GM18519 (cell line): Measurements from ENCODE around the gene EFCC1.

Source experiments
- ATAC-seq: cut with Tn5 transposase; IDR thresholded peaks from one replicate; pipeline ENCODE4 v1.9.1; 2021; ENCODE audit warnings: mild to moderate bottlenecking, moderate library complexity; ENCODE audit not compliant: unreplicated experiment, low FRiP score

Gene EFCC1

GRCh38 chr3:129028866-129029265 lies 27.8 kb downstream of the EFCC1 start:
- no peak for ATAC-seq

GRCh38 chr3:129030611-129031010 lies 29.5 kb downstream of the EFCC1 start:
- no peak for ATAC-seq

- no peak for ATAC-seq
Measured at GRCh38 chr3:129031476-129032215, 30.5 kb downstream of the EFCC1 start.

GRCh38 chr3:129032716-129033115 lies 31.6 kb downstream of the EFCC1 start:
- ATAC-seq = no peak

- no peak for ATAC-seq
Measured at GRCh38 chr3:129033151-129033550, 32.0 kb downstream of the EFCC1 start.

- no peak for ATAC-seq
Measured at GRCh38 chr3:129033633-129034321, 32.7 kb downstream of the EFCC1 start.

- no peak for ATAC-seq
Measured at GRCh38 chr3:129034642-129035041, 33.5 kb downstream of the EFCC1 start.

- ATAC-seq = no peak
Measured at GRCh38 chr3:129035360-129036221, 34.5 kb downstream of the EFCC1 start.

GRCh38 chr3:129036222-129037092 lies 35.4 kb downstream of the EFCC1 start:
- ATAC-seq = no peak

GRCh38 chr3:129037093-129037419 lies 36.0 kb downstream of the EFCC1 start:
- ATAC-seq = no peak

- no peak for ATAC-seq
Measured at GRCh38 chr3:129038121-129038855, 37.2 kb downstream of the EFCC1 start.

GRCh38 chr3:129039271-129040038 lies 38.4 kb downstream of the EFCC1 start:
- no peak for ATAC-seq

- no peak for ATAC-seq
Measured at GRCh38 chr3:129040039-129040336, 38.9 kb downstream of the EFCC1 start.

GRCh38 chr3:129040579-129041300 lies 39.6 kb downstream of the EFCC1 start:
- no peak for ATAC-seq

GRCh38 chr3:129045675-129046036 lies 44.6 kb downstream of the EFCC1 start:
- no peak for ATAC-seq

- no peak for ATAC-seq
Measured at GRCh38 chr3:129046037-129046731, 45.1 kb downstream of the EFCC1 start.

- ATAC-seq = no peak
Measured at GRCh38 chr3:129046732-129047552, 45.8 kb downstream of the EFCC1 start.
